A549 (cell line): ENCODE measurements around the gene NRXN2. TPM values are rescaled to one million over a fixed set of nuclear protein-coding genes. Genes with fewer than 3 reads are reported as not detected.

Experiments
- ATAC-seq, 2 experiments: fragments of 200-7000 bp in 1 of 2; fragments of >200 bp in 1 of 2; cut with Nextera tagmentation in 1 of 2; cut with Tn5 transposase in 1 of 2; 3 replicates each; pipeline versions ENCODE4 v1.8.0 to v1.9.1; 2018 to 2020; ENCODE audit warnings: mild to moderate bottlenecking in 1 of 2, moderate library complexity in 1 of 2
- CTCF ChIA-PET: fragments of 300-600 bp; sonication (Branson Sonifier 250); formaldehyde crosslinking; extraction: SDS; loops from one replicate; lab custom pipeline; 2021; ENCODE audit warnings: antibody characterized with exemption, inconsistent platforms; lab: Yijun Ruan, JAX
- POLR2A ChIA-PET: fragments of 350-600 bp; formaldehyde crosslinking; extraction: SDS; loops from one replicate; lab custom pipeline; 2021; ENCODE audit warnings: antibody characterized with exemption, inconsistent platforms; lab: Yijun Ruan, JAX
- DNase-seq, 2 experiments: peaks; one replicate each; pipeline versions ENCODE4 v3.0.0 to v3.0.0-alpha.2; 2011 to 2016; ENCODE audit warnings: low read depth in 1 of 2, low spot score in 1 of 2
- FAIRE-seq: peaks from 2 replicates; lab custom pipeline; 2011; peaks lifted over from hg19 to GRCh38; lab: Jason Lieb, UNC
- H3K27ac ChIP-seq, 2 experiments: fragments of >200 bp; sonication (Bioruptor Twin); formaldehyde crosslinking; 3 replicates each; pipeline ENCODE4 v1.5.1; 2016 to 2017
- H3K4me1 ChIP-seq: fragments of >200 bp; sonication (Bioruptor Twin); formaldehyde crosslinking; 3 replicates; pipeline ENCODE4 v1.6.1; 2016
- H3K4me2 ChIP-seq: fragments of >200 bp; sonication (Bioruptor Twin); formaldehyde crosslinking; 3 replicates; pipeline ENCODE4 v1.6.1; 2016
- H3K4me3 ChIP-seq: fragments of >200 bp; sonication (Bioruptor Twin); formaldehyde crosslinking; 3 replicates; pipeline ENCODE4 v1.5.1; 2016
- H3K9me3 ChIP-seq: fragments of >200 bp; sonication (Bioruptor Twin); formaldehyde crosslinking; 3 replicates; pipeline ENCODE4 v1.6.1; 2016
- ATOH8 ChIP-seq: fragments of 250-450 bp; sonication (Bioruptor Pico); IDR thresholded peaks from 2 replicates; pipeline ENCODE4 v1.5.0; 2020; ENCODE audit warnings: low read depth, mild to moderate bottlenecking, moderate library complexity
- CBX2 ChIP-seq: fragments of 200-600 bp; sonication (generic); IDR thresholded peaks from 2 replicates; pipeline ENCODE4 v1.6.1; 2016; ENCODE audit warnings: low read depth, mild to moderate bottlenecking, borderline replicate concordance
- CBX8 ChIP-seq: fragments of 200-600 bp; sonication (generic); IDR thresholded peaks from 2 replicates; pipeline ENCODE4 v1.6.1; 2016
- CEBPB ChIP-seq, 2 experiments: fragments of >200 bp in 1 of 2; sonication (Bioruptor Twin) in 1 of 2; formaldehyde crosslinking in 1 of 2; IDR thresholded peaks; 2 replicates each; pipeline ENCODE4 v1.6.1; 2012 to 2016
- CHD4 ChIP-seq: fragments of 200-600 bp; sonication (generic); IDR thresholded peaks from 2 replicates; pipeline ENCODE4 v1.6.1; 2016; ENCODE audit warnings: antibody characterized with exemption, mild to moderate bottlenecking, borderline replicate concordance
- E2F6 ChIP-seq: IDR thresholded peaks from 2 replicates; pipeline ENCODE4 v1.6.1; 2012; ENCODE audit warnings: low read depth, borderline replicate concordance
- EP300 ChIP-seq, 2 experiments: fragments of >200 bp; sonication (Bioruptor Twin); formaldehyde crosslinking; IDR thresholded peaks; 2 replicates in 1 of 2; 3 replicates in 1 of 2; pipeline ENCODE4 v1.6.1; 2016 to 2017
- ESRRA ChIP-seq: fragments of 150-350 bp; IDR thresholded peaks from 2 replicates; pipeline ENCODE4 v1.6.1; 2014; ENCODE audit warnings: mild to moderate bottlenecking, low read length, borderline replicate concordance
- FOSB ChIP-seq: fragments of 250-450 bp; sonication (Bioruptor Pico); IDR thresholded peaks from 2 replicates; pipeline ENCODE4 v1.5.0; 2020; ENCODE audit warnings: mild to moderate bottlenecking, moderate library complexity
- GATA3 ChIP-seq: IDR thresholded peaks from 2 replicates; pipeline ENCODE4 v1.6.1; 2012; ENCODE audit warnings: borderline replicate concordance
- HOXA7 ChIP-seq: fragments of 250-450 bp; sonication (Bioruptor Pico); IDR thresholded peaks from 2 replicates; pipeline ENCODE4 v1.5.0; 2020; ENCODE audit warnings: mild to moderate bottlenecking, moderate library complexity
- HOXB13 ChIP-seq: fragments of 250-450 bp; sonication (Bioruptor Pico); IDR thresholded peaks from 2 replicates; pipeline ENCODE4 v1.5.0; 2020; ENCODE audit warnings: low read depth, mild to moderate bottlenecking, moderate library complexity
- JUNB ChIP-seq: fragments of >200 bp; sonication (Bioruptor Twin); formaldehyde crosslinking; IDR thresholded peaks from 2 replicates; pipeline ENCODE4 v1.6.1; 2016
- KDM1A ChIP-seq: fragments of 200-600 bp; sonication (generic); IDR thresholded peaks from 2 replicates; pipeline ENCODE4 v1.6.1; 2016; ENCODE audit warnings: low read depth, mild to moderate bottlenecking
- MAX ChIP-seq: IDR thresholded peaks from 2 replicates; pipeline ENCODE4 v1.6.1; 2012
- MYC ChIP-seq: IDR thresholded peaks from 2 replicates; pipeline ENCODE4 v1.6.1; 2012; ENCODE audit warnings: mild to moderate bottlenecking, inconsistent platforms, low read length, improper control_type of control experiment, borderline replicate concordance
- PBX3 ChIP-seq: IDR thresholded peaks from 2 replicates; pipeline ENCODE4 v1.6.1; 2012
- POLR2AphosphoS2 ChIP-seq: conservative IDR thresholded peaks from 2 replicates; pipeline ENCODE4 v1.6.1; 2012; ENCODE audit warnings: low read length, improper control_type of control experiment, inconsistent platforms
- RARB ChIP-seq: fragments of 250-450 bp; sonication (Bioruptor Pico); IDR thresholded peaks from 2 replicates; pipeline ENCODE4 v1.8.0; 2021; ENCODE audit warnings: mild to moderate bottlenecking, moderate library complexity
- REST ChIP-seq: fragments of 200-600 bp; sonication (generic); IDR thresholded peaks from 2 replicates; pipeline ENCODE4 v1.6.1; 2016; ENCODE audit warnings: antibody characterized with exemption, mild to moderate bottlenecking, moderate library complexity
- RFX5 ChIP-seq: fragments of 450-650 bp; IDR thresholded peaks from 2 replicates; pipeline ENCODE4 v1.7.1; 2014; ENCODE audit warnings: antibody characterized with exemption, mild to moderate bottlenecking, moderate library complexity
- RNF2 ChIP-seq: fragments of 200-600 bp; sonication (generic); IDR thresholded peaks from 2 replicates; pipeline ENCODE4 v1.6.1; 2016; ENCODE audit warnings: low read depth, mild to moderate bottlenecking, antibody characterized with exemption, moderate library complexity, borderline replicate concordance
- SMC3 ChIP-seq: fragments of >200 bp; sonication (Bioruptor Twin); formaldehyde crosslinking; IDR thresholded peaks from 3 replicates; pipeline ENCODE4 v1.6.1; 2018; ENCODE audit warnings: inconsistent platforms
- SREBF2 ChIP-seq: fragments of 450-650 bp; IDR thresholded peaks from 2 replicates; pipeline ENCODE4 v1.6.1; 2014; ENCODE audit warnings: mild to moderate bottlenecking, moderate library complexity
- TP53 ChIP-seq: fragments of 250-450 bp; sonication (Bioruptor Pico); IDR thresholded peaks from 2 replicates; pipeline ENCODE4 v1.5.0; 2021; ENCODE audit warnings: mild to moderate bottlenecking, moderate library complexity
- ZC3H11A ChIP-seq: fragments of 450-650 bp; IDR thresholded peaks from 2 replicates; pipeline ENCODE4 v1.6.1; 2014; ENCODE audit warnings: antibody characterized with exemption, mild to moderate bottlenecking
- ZFP36 ChIP-seq: fragments of 450-650 bp; IDR thresholded peaks from 2 replicates; pipeline ENCODE4 v1.6.1; 2014; ENCODE audit warnings: borderline replicate concordance; ENCODE audit not compliant: partially characterized antibody
- WGBS: methylation state at CpG from one replicate; pipeline ENCODE4 v1.1.6; 2017; ENCODE audit errors: missing lambda C conversion rate; 5-methylcytosine and 5-hydroxymethylcytosine counted together
- polyA plus RNA-seq, 4 experiments: library from polyadenylated mRNA; depleted of rRNA in 3 of 4; stranded (reverse); fragments of >200 nt; fragmentation: RNase III in 1 of 4; extraction: RNeasy Plus Mini Kit Qiagen cat#74134 plus additional on column Dnase treatment in 1 of 4; gene quantifications; 2 replicates in 3 of 4; 3 replicates in 1 of 4; pipeline ENCODE4 v1.2.3, GENCODE V29; 2011 to 2017

The NRXN2 gene
- polyA plus RNA-seq, 2 of the 4 experiments (the other 2 are of a cell fraction), result 0.04 TPM; not detected in 1

- TF ChIP-seq ZFP36, result peak; percentile 59
- no peak for TF ChIP-seq GATA3
- Histone ChIP-seq H3K27ac (no peak overlapping the region), H3K9me3 (no peaks in the 10 kb centered on the region), H3K4me1 (peaks cover 13% of the 10 kb centered on the region), H3K4me3 (no peak overlapping the region), H3K4me2 (no peak overlapping the region)
- POLR2A ChIA-PET, result no interaction called here
- ATAC-seq (no peak), FAIRE-seq (no peak), DNase-seq (no peak)
- CTCF ChIA-PET, result interaction anchor here (1.5 kb wide), 1 partner anchor 15 kb away, joined by 3 read pairs; no protein-coding TSS in a partner anchor
- 77% methylated on average over 8 of the region's 8 CpGs for WGBS
These were observed 153.6 kb downstream of the NRXN2 start for GRCh38 chr11:64569300-64569970.

- no peak overlapping the region for H3K4me2 ChIP-seq
- no peak for DNase-seq
- H3K9me3 ChIP-seq, result no peaks in the 10 kb centered on the region
- TF ChIP-seq HOXB13 (no peak), MAX (no peak), SMC3 (no peak), HOXA7 (CRISPR knock-in tag) (no peak), RNF2 (no peak), CEBPB (IDR thresholded peaks at IDR 0.05) (no peak), KDM1A (no peak), ESRRA (no peak), CBX8 (no peak), CHD4 (no peak), MYC (no peak), RARB (CRISPR knock-in tag) (no peak), JUNB (no peak), TP53 (CRISPR knock-in tag) (no peak), CBX2 (no peak), POLR2AphosphoS2 (no peak), FOSB (CRISPR knock-in tag) (no peak), RFX5 (no peak), E2F6 (no peak)
- no peak for FAIRE-seq
- no peak overlapping the region for H3K4me3 ChIP-seq
- 65% methylated on average over 6 of the region's 8 CpGs for WGBS
- ATAC-seq, result no peak
- ChIA-PET CTCF (interaction anchor here (0.8 to 1.5 kb wide), 2 partner anchors 15 to 120 kb away, joined by 3 read pairs; no protein-coding TSS in a partner anchor), POLR2A (no interaction called here)
- peaks cover 13% of the 10 kb centered on the region for H3K4me1 ChIP-seq
- no peak overlapping the region for H3K27ac ChIP-seq
These were observed 154.3 kb downstream of the NRXN2 start for GRCh38 chr11:64568584-64569140.

GRCh38 chr11:64568041-64568571, 154.9 kb downstream of the NRXN2 start:
- CTCF ChIA-PET, result interaction anchor here (0.5 to 1.5 kb wide), 3 partner anchors 16 to 1503 kb away, joined by 3 read pairs; no protein-coding TSS in a partner anchor
- Histone ChIP-seq H3K4me2 (no peak overlapping the region), H3K9me3 (no peaks in the 10 kb centered on the region), H3K4me3 (no peak overlapping the region), H3K4me1 (peaks cover 13% of the 10 kb centered on the region), H3K27ac (peak overlapping the region in 1 of 2 experiments; percentile 84; a peak in 2 of 6 replicates)
- 91% methylated on average over 29 of the region's 34 CpGs for WGBS
- POLR2A ChIA-PET, result no interaction called here
- FAIRE-seq, result no peak
- no peak for DNase-seq
- no peak for ATAC-seq
- TF ChIP-seq ATOH8 (CRISPR knock-in tag), result no peak
- TF ChIP-seq EP300 (IDR thresholded peaks at IDR 0.05), result no peak
- no peak for TF ChIP-seq ZC3H11A
- TF ChIP-seq E2F6, result no peak
- no peak for TF ChIP-seq PBX3
- TF ChIP-seq RARB (CRISPR knock-in tag), result no peak
- no peak for TF ChIP-seq REST
- no peak for TF ChIP-seq SREBF2
